ENCODE results near the gene SORBS1. TPM values are rescaled to one million over a fixed set of nuclear protein-coding genes. Genes with fewer than 3 reads are reported as not detected.

The SORBS1 gene
- total and polyA plus RNA-seq, 4 donors, result 33.2 to 71.3 (median 44.1) TPM

DNA sequence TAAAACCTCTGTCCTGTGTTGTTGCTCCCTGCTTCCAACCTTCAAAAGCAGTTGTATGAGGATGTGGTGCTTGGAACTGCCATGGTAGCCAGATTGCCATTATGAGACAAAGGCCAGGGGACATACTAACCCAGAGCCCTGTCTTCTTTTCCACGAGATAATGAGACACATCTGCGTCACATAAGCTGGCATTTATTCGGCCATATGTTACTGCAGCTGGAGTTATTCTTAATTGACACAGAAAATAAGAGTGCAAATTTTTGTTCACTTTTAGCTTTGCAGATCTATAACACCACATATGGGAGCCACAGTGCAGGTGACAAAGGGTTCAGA lies 254.9 kb downstream of the SORBS1 start:
- Histone ChIP-seq H3K9me3 (ENCODE audit: control insufficient read depth in 4 of 4, low read length in 3 of 4) (no peaks in the 10 kb centered on the region), H3K4me1 (ENCODE audit: control insufficient read depth in 4 of 4, insufficient read depth in 4 of 4, low read length in 3 of 4) (no peaks in the 10 kb centered on the region), H3K27ac (ENCODE audit: low read depth in 1 of 2, low read length in 2 of 2) (no peak overlapping the region), H3K4me3 (ENCODE audit: low read depth in 1 of 3, low read length in 3 of 3) (no peak overlapping the region), H3K36me3 (ENCODE audit: control insufficient read depth in 4 of 4, insufficient read depth in 3 of 4, low read depth in 1 of 4, low read length in 3 of 4) (no peaks in the 10 kb centered on the region), H3K9ac (ENCODE audit: low read depth in 1 of 2, low read length in 2 of 2) (no peak overlapping the region), H3K27me3 (ENCODE audit: control insufficient read depth in 4 of 4, insufficient read depth in 4 of 4, low read length in 3 of 4) (no peaks in the 10 kb centered on the region)
- WGBS, result 88% methylated on average over 3 of the region's 3 CpGs
- no peak for DNase-seq (ENCODE audit: low spot score)
- TF ChIP-seq, protein P1, sequence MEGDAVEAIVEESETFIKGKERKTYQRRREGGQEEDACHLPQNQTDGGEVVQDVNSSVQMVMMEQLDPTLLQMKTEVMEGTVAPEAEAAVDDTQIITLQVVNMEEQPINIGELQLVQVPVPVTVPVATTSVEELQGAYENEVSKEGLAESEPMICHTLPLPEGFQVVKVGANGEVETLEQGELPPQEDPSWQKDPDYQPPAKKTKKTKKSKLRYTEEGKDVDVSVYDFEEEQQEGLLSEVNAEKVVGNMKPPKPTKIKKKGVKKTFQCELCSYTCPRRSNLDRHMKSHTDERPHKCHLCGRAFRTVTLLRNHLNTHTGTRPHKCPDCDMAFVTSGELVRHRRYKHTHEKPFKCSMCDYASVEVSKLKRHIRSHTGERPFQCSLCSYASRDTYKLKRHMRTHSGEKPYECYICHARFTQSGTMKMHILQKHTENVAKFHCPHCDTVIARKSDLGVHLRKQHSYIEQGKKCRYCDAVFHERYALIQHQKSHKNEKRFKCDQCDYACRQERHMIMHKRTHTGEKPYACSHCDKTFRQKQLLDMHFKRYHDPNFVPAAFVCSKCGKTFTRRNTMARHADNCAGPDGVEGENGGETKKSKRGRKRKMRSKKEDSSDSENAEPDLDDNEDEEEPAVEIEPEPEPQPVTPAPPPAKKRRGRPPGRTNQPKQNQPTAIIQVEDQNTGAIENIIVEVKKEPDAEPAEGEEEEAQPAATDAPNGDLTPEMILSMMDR (IDR thresholded peaks at IDR 0.05; ENCODE audit: low read depth, low read length, missing input control), result no peak

DNA sequence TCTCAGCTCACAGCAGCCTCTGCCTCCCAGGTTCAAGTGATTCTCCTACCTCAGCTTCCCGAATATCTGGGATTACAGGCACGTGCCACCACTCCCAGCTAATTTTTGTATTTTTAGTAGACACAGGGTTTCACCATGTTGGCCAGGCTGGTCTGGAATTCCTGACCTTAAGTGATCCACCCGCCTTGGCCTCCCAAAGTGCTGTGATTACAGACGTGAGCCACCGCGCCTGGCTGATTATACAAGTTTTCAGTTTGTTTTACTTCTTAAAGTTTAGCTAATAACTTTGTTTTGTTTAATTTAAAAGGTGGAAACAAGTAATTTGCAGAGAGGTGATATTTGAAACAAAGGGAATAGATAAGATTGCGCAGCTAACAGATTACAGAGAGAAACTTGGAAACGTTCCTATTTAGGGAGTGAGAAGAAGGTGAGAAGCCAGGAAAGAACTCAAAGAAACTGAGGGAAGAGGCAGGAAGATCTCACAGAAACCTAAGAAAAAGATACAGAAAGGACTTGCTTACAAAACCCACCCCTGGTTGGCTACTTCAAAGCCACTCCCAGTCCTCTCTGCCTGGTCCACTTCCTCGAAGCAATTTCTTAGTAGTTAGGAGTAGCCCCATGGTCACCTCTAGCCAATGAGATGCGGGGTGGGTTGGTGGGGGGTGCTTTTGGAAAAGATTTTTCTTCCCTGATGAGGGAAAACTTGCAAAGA lies 255.4 kb downstream of the SORBS1 start:
- H3K27ac ChIP-seq (ENCODE audit: low read depth in 1 of 2, low read length in 2 of 2), result no peak overlapping the region
- no peaks in the 10 kb centered on the region for H3K4me1 ChIP-seq (ENCODE audit: control insufficient read depth in 4 of 4, insufficient read depth in 4 of 4, low read length in 3 of 4)
- no peak for DNase-seq (ENCODE audit: low spot score)
- TF ChIP-seq GABPA (IDR thresholded peaks at IDR 0.05 in 1 of 2, conservative IDR thresholded peaks at IDR 0.05 in 1 of 2) (no peak), FOXA1 (IDR thresholded peaks at IDR 0.05) (no peak), HNF4A (conservative IDR thresholded peaks at IDR 0.05) (no peak)
- TF ChIP-seq, protein P2, sequence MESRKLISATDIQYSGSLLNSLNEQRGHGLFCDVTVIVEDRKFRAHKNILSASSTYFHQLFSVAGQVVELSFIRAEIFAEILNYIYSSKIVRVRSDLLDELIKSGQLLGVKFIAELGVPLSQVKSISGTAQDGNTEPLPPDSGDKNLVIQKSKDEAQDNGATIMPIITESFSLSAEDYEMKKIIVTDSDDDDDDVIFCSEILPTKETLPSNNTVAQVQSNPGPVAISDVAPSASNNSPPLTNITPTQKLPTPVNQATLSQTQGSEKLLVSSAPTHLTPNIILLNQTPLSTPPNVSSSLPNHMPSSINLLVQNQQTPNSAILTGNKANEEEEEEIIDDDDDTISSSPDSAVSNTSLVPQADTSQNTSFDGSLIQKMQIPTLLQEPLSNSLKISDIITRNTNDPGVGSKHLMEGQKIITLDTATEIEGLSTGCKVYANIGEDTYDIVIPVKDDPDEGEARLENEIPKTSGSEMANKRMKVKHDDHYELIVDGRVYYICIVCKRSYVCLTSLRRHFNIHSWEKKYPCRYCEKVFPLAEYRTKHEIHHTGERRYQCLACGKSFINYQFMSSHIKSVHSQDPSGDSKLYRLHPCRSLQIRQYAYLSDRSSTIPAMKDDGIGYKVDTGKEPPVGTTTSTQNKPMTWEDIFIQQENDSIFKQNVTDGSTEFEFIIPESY (IDR thresholded peaks at IDR 0.05), result no peak
- no peaks in the 10 kb centered on the region for H3K9me3 ChIP-seq (ENCODE audit: control insufficient read depth in 4 of 4, low read length in 3 of 4)
- no peak overlapping the region for H3K9ac ChIP-seq (ENCODE audit: low read depth in 1 of 2, low read length in 2 of 2)
- no peaks in the 10 kb centered on the region for H3K36me3 ChIP-seq (ENCODE audit: control insufficient read depth in 4 of 4, insufficient read depth in 3 of 4, low read depth in 1 of 4, low read length in 3 of 4)
- no peak overlapping the region for H3K4me3 ChIP-seq (ENCODE audit: low read depth in 1 of 3, low read length in 3 of 3)
- WGBS, result 64% methylated on average over 10 of the region's 10 CpGs
- no peaks in the 10 kb centered on the region for H3K27me3 ChIP-seq (ENCODE audit: control insufficient read depth in 4 of 4, insufficient read depth in 4 of 4, low read length in 3 of 4)

DNA sequence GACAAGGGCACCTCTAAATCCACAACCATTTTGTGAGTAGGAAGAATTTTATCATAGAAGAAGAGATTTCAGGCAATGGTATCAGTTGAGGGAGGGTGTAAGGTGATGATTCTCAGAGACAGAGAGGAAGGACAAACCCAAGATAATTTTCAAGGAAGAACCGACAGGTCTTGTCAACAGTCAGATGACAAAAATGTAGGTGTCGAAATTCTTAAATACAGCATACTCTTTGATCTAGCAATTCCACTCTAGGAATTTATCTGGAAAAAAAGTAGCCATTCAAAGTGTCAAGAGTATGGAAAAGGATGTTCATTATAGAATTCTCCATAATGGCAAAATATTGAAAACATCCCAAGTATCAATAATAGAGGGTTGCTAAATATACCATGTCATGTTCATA lies 256.2 kb downstream of the SORBS1 start:
- no peaks in the 10 kb centered on the region for H3K27me3 ChIP-seq (ENCODE audit: control insufficient read depth in 4 of 4, insufficient read depth in 4 of 4, low read length in 3 of 4)
- TF ChIP-seq FOXA2 (IDR thresholded peaks at IDR 0.05) (no peak), JUND (IDR thresholded peaks at IDR 0.05) (no peak), GABPA (IDR thresholded peaks at IDR 0.05 in 1 of 2, conservative IDR thresholded peaks at IDR 0.05 in 1 of 2) (no peak), HNF4A (conservative IDR thresholded peaks at IDR 0.05) (no peak), EGR1 (IDR thresholded peaks at IDR 0.05; ENCODE audit: low read depth in 2 of 2) (no peak), RXRA (IDR thresholded peaks at IDR 0.05) (no peak), TAF1 (conservative IDR thresholded peaks at IDR 0.05) (no peak), HNF4G (IDR thresholded peaks at IDR 0.05) (no peak), YY1 (IDR thresholded peaks at IDR 0.05) (no peak), SP1 (IDR thresholded peaks at IDR 0.05) (no peak), NR2F2 (IDR thresholded peaks at IDR 0.05) (no peak), FOXA1 (IDR thresholded peaks at IDR 0.05) (no peak)
- TF ChIP-seq, protein P3, sequence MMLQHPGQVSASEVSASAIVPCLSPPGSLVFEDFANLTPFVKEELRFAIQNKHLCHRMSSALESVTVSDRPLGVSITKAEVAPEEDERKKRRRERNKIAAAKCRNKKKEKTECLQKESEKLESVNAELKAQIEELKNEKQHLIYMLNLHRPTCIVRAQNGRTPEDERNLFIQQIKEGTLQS (IDR thresholded peaks at IDR 0.05), result no peak
- TF ChIP-seq, protein P1 (IDR thresholded peaks at IDR 0.05; ENCODE audit: low read depth, low read length, missing input control), result no peak
- TF ChIP-seq, protein P2 (IDR thresholded peaks at IDR 0.05), result no peak
- no peak for DNase-seq (ENCODE audit: low spot score)
- H3K27ac ChIP-seq (ENCODE audit: low read depth in 1 of 2, low read length in 2 of 2), result no peak overlapping the region
- H3K4me3 ChIP-seq (ENCODE audit: low read depth in 1 of 3, low read length in 3 of 3), result no peak overlapping the region
- no peaks in the 10 kb centered on the region for H3K9me3 ChIP-seq (ENCODE audit: control insufficient read depth in 4 of 4, low read length in 3 of 4)
- no peaks in the 10 kb centered on the region for H3K36me3 ChIP-seq (ENCODE audit: control insufficient read depth in 4 of 4, insufficient read depth in 3 of 4, low read depth in 1 of 4, low read length in 3 of 4)
- no peak overlapping the region for H3K9ac ChIP-seq (ENCODE audit: low read depth in 1 of 2, low read length in 2 of 2)
- H3K4me1 ChIP-seq (ENCODE audit: control insufficient read depth in 4 of 4, insufficient read depth in 4 of 4, low read length in 3 of 4), result no peaks in the 10 kb centered on the region
- WGBS, result 85% methylated on average over 2 of the region's 2 CpGs

Measured in liver (tissue), 9 donors.